ENCODE measurements around the gene NFYC. TPM values are rescaled to one million over a fixed set of nuclear protein-coding genes. Genes with fewer than 3 reads are reported as not detected.

NFYC gene
- total and polyA plus RNA-seq, 2 experiments from 2014 or later: 36.2 to 42.7 TPM

- H3K27me3 Mint-ChIP-seq (ENCODE audit: insufficient read depth, low read depth, poor library complexity): peaks cover 5% of the 10 kb centered on the region
- Histone ChIP-seq H3K4me1 (ENCODE audit: insufficient read depth) (no peaks in the 10 kb centered on the region), H3K4me2 (no peak overlapping the region), H3K9me2 (ENCODE audit: insufficient read depth) (no peaks in the 10 kb centered on the region), H4K20me1 (replicated peaks; ENCODE audit: insufficient read depth) (peaks cover 37% of the 10 kb centered on the region), H3K79me2 (replicated peaks; ENCODE audit: insufficient read depth) (peaks cover 58% of the 10 kb centered on the region), H3K27me3 (ENCODE audit: insufficient read depth) (no peaks in the 10 kb centered on the region), H3F3A (replicated peaks; ENCODE audit: low read depth) (no peaks in the 10 kb centered on the region), H3K4me3 (no peak overlapping the region), H3K36me3 (ENCODE audit: insufficient read depth) (peaks cover 39% of the 10 kb centered on the region), H2AFZ (no peak overlapping the region), H3K27ac (ENCODE audit: low read depth) (no peak overlapping the region)
- TF ChIP-seq EZH2 (IDR thresholded peaks at IDR 0.05; ENCODE audit: low read depth, unreplicated experiment) (no peak), CREB1 (CRISPR knock-in tag; IDR thresholded peaks at IDR 0.05; ENCODE audit: low read depth) (no peak), POLR2AphosphoS5 (IDR thresholded peaks at IDR 0.05; ENCODE audit: low read depth) (no peak), ZNF114 (CRISPR knock-in tag; IDR thresholded peaks at IDR 0.05) (no peak), JUNB (IDR thresholded peaks at IDR 0.05; ENCODE audit: unreplicated experiment) (no peak), ETS1 (IDR thresholded peaks at IDR 0.05) (no peak), NANOG (IDR thresholded peaks at IDR 0.05; ENCODE audit: borderline replicate concordance) (no peak), ZNF462 (CRISPR knock-in tag; IDR thresholded peaks at IDR 0.05) (no peak), REST (IDR thresholded peaks at IDR 0.05; ENCODE audit: unreplicated experiment) (no peak), ZNF331 (CRISPR knock-in tag; IDR thresholded peaks at IDR 0.05; ENCODE audit: low read depth) (no peak), STAT1 (IDR thresholded peaks at IDR 0.05; ENCODE audit: unreplicated experiment) (no peak), EZH2phosphoT487 (IDR thresholded peaks at IDR 0.05; ENCODE audit: unreplicated experiment) (no peak), CTCF (conservative IDR thresholded peaks at IDR 0.05; ENCODE audit: low read depth in 2 of 2) (no peak)
- no peak for DNase-seq (ENCODE audit: low spot score)
- no peak overlapping the region for H3K4me3 Mint-ChIP-seq
- H3K4me1 Mint-ChIP-seq: peaks cover 3% of the 10 kb centered on the region; the same call in 1 of the 3 replicates
- no peaks in the 10 kb centered on the region for H3K9me3 Mint-ChIP-seq
- peaks cover 74% of the 10 kb centered on the region for H3K36me3 Mint-ChIP-seq (ENCODE audit: low read depth)
- no peak for ATAC-seq
- H3K27ac Mint-ChIP-seq: no peak overlapping the region
Measured at GRCh38 chr1:40743452-40743851, 51.9 kb downstream of the NFYC start.

Measured in GM23338 (cell line).